ENCODE results near the gene ZNF74.
"Not testable (repeated sequence)": the region's sequence is repeated elsewhere in the genome, so short reads cannot be mapped to it uniquely, and the experiment has no call there.

Gene ZNF74

DNA sequence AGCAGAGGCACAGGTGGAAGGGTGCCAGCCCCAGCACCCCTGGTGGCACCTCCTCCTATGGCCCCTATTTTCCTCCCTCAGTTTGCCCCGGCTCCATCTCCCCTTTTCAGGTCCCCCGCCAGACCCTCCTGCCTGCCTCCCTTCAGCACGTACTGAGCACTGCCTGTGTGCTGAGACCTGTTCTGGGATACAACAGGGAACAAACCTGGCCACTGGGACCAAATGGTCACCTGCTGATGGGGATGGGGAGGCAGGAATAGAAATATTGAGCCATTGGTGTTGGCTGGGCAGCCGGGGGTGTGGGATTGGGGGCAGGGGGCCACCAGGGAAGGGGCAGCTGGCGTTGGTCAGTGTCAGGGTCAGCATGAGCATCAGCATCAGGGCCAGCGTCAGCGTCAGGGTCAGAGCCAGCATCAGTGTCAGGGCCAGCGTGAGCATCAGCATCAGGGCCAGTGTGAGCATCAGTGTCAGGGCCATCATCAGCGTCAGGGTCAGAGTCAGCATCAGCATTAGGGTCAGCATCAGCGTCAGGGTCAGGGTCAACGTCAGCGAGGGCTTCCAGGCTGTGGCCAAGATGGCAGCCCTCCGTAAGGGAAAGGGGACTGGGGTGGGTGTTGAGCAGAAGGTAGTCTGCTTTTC is 7.5 kb downstream of the ZNF74 start:
- no peak for DNase-seq

DNA sequence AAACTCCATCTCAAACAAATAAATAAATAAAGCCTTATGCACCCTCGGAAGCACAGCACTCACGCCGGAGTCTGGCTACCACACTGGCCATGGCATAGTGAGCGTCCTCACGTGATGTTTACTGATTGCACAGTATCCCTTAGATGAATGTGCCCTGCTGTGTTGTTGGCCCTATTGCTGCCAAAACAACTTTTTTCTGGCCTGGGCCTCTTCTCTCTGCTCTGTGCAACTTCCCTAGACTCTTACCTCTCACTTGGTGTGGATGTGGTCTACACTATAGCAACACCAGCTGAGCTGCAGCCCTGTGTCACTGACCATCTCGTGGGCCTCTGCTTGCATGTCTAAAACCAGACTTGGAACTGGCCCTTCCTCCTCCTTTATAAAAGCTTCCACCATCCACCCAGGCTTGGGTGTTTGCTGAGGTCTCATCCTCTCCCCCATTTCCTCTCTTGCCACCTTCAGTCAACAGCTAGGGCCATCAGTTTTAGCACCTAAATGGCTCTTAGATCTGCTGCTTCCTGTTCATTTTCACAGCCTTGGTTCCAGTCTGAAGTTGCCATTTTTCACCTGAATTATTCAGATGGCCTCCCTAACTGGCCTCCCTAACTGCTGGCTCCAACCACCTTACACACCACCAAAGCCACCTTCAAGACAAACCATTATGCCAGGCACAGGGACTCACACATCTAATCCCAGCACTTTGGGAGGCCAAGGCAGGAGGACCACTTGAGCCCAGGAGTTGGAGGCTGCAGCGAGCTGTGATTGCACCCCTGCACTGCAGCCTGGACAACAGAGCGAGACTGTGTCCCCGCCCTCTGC is 9.2 kb downstream of the ZNF74 start:
- no peak for DNase-seq

DNA sequence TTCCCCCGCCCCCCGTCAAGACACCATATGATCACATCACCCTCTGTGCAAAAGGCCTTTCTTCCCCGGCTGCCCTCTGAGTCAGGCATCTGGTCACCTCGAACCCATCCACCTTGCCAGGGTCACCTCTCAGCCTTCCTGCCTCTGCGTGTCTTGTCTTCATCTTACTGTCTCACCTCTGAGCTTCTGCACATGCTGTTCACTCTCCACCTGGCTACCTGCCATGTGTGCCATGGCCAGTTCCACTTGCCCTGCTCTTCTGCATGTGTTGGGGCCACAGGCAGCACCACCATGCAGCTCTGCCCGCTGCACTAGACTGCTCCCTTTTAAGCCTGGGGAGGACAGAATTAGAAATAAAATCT is 9.8 kb downstream of the ZNF74 start:
- no peak for DNase-seq

DNA sequence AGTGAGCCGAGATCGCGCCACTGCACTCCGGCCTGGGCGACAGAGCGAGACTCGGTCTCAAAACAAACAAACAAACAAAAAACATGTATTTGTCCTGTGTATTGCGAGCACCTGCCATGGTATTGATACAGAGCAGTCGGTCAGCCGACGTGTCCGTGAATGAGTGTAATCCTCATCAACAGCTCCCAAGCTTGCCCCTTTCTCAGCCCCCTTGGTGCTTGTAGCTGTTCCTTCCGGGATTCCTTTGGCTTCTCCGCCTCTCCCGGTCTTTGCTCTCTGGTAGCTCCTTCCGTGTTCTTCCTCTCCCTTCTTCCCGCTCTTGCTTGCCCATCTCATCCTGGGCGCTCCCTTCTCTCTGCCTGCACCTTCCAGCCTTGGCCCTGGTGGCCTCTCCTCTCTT is 10.9 kb downstream of the ZNF74 start:
- no peak for DNase-seq

DNA sequence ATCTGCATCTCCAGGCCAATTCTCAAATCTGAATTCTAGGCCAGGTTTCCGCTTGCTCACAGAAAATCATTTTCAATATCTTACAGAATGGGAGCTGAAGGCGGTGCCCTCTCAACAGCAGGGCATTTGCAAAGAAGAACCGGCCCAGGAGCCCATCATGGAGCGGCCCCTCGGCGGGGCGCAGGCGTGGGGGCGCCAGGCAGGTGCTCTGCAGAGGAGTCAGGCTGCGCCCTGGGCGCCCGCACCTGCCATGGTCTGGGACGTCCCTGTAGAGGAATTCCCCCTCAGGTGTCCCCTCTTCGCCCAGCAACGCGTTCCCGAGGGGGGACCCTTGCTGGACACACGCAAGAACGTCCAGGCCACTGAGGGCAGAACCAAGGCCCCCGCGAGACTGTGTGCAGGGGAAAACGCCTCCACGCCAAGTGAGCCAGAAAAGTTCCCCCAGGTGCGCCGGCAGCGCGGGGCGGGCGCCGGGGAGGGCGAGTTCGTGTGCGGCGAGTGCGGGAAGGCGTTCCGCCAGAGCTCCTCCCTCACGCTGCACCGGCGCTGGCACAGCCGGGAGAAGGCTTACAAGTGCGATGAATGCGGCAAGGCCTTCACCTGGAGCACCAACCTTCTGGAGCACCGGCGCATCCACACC is 11.5 kb downstream of the ZNF74 start:
- no peak for DNase-seq

- no peak for DNase-seq
Measured at GRCh38 chr22:20405931-20406685, 12.2 kb downstream of the ZNF74 start.

GRCh38 chr22:20406686-20407408 is 12.9 kb downstream of the ZNF74 start:
- no peak for DNase-seq

DNA sequence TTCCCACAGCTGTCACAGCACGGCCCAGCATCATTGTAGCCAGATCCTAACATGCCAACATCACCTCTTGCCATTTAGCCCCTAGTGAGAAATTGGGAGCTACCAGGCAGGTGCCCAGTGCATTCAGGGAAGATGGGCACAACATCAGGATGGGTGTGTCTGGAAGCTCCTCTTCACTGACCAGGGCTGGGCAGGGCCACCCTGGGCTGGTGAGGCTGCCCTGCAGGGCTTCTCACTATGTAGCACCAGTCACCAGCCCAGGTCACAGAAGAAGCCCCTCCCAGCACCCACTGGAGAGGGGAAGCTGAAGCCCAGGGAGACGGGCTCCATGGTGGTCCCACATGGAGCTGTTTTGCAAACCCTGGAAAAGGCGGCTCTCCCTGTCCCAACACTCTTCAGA is 13.9 kb downstream of the ZNF74 start:
- DNase-seq = no peak

GRCh38 chr22:20408891-20409290 is 14.9 kb downstream of the ZNF74 start:
- no peak for DNase-seq

- not testable (repeated sequence) for DNase-seq
Measured at GRCh38 chr22:20409385-20409784, 15.4 kb downstream of the ZNF74 start.

DNA sequence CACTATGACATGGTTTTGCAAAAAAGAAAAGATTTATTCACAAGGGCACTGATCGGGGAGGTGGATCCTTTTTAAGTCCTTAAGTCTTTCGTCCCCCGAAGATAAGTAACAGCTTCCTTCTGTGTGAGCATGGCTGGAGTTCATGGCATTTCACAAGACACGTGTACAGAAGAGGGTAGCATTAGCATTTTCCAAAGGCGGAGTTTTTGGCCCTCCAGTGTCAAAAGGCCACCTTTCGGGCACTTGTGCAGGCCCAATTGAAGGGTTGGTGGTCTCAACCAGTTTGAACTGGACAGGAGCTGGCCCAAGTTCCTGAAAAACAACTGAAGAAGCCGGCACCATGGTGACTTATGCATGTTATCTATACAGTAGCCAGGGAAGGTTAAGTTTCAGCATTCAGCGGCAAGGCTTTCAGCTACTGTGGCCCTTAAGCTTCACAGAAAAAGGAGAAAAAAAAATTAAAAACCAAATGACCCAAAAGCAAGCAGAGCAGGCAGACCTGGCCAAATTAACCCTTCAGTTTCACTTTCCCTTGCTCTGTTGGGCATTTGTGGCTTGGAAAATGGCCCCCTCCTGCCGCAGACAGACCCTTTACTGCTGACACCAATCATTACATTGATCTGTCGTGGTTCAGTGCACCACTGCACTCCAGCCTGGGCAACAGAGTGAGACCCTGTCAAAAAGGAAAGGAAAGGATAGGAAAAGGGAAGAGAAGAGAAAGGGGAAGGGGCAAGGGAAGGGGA is 18.7 kb downstream of the ZNF74 start:
- no peak for DNase-seq

DNA sequence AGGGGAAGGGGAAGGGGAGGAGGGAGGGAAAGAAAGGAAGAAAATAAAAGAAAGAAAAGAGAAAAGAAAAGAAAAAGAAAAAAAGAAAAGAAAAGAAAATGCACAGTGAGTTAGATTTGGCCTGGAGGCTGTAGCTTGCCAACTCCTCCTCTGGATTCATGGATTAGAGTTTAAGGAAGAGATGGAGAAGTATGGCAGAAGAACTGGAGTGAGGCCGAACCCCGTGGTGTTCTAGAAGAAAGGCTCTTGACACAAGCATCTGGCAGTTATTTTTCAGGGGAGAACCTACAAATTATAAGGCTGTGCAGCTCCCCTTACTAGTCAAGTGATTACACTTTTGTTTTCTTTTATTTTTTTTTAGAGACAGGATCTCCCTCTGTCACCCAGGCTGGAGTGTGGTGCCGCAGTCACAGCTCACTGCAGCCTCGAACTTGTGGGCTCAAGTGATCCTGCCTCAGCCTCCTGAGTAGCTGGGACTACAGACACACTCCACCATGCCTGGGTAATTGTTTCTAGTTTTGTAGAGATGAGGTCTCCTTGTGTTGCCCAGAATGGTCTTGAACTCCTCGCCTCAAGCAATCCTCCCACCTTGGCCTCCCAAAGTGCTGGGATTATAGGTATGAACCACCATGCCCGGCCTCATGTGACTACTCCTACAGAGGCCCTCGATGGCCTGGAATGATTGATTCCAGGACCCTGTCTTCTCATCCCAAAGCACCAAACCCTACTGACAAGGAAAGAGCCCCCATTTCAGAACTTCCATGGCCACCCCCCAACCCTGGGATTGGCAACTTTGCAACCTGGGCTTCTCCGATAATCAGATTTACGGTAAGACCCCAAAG is 19.5 kb downstream of the ZNF74 start:
- no peak for DNase-seq

GRCh38 chr22:20414059-20414440 is 20.1 kb downstream of the ZNF74 start:
- DNase-seq = no peak

DNA sequence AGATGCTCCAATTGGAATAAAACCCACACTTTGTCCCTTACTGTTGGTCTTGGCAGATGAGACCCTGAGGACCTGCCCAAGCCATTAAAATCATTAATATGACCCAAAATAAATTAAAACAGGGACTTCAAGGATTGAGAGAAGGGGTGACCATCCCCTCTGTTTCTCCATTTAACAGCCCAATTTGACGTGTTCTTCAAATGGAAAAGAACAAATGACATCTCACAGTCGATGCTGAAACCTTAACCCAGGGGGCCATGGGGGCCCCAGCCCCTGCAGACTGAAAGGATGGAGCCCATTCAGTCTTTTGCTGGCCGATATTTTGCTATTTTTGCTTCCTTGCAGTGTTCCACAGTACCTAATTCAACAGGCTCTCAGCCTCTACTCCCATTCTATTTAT is 20.5 kb downstream of the ZNF74 start:
- no peak for DNase-seq

GRCh38 chr22:20415241-20415640 is 21.3 kb downstream of the ZNF74 start:
- not testable (repeated sequence) for DNase-seq

DNA sequence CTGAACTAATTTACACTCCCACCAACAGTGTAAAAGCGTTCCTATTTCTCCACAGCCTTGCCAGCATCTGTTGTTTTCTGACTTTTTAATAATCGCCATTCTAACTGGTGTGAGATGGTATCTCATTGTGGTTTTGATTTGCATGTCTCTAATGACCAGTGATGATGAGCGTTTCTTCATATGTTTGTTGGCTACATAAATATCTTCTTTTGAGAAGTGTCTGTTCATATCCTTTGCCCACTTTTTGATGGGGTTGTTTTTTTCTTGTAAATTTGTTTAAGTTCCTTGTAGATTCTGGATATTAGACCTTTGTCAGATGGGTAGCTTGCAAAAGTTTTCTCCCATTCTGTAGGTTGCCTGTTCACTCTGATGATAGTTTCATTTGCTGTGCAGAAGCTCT is 21.7 kb downstream of the ZNF74 start:
- not testable (repeated sequence) for DNase-seq

- peak; percentile 78 for DNase-seq
Measured at GRCh38 chr22:20418211-20418788, 24.3 kb downstream of the ZNF74 start.

DNA sequence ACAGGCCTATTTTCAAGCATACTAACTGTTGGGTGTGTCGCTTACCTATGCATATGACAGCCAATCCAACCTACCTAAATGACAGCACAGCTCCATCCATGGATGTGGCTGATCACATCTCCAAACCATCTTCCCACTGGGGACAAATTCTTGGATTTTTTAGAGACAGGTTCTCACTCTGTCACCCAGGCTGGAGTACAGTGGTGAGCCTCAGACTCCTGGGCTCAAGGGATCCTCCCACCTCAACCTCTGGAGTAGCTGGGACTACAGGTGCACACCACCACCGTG is 25.7 kb downstream of the ZNF74 start:
- DNase-seq = no peak

DNA sequence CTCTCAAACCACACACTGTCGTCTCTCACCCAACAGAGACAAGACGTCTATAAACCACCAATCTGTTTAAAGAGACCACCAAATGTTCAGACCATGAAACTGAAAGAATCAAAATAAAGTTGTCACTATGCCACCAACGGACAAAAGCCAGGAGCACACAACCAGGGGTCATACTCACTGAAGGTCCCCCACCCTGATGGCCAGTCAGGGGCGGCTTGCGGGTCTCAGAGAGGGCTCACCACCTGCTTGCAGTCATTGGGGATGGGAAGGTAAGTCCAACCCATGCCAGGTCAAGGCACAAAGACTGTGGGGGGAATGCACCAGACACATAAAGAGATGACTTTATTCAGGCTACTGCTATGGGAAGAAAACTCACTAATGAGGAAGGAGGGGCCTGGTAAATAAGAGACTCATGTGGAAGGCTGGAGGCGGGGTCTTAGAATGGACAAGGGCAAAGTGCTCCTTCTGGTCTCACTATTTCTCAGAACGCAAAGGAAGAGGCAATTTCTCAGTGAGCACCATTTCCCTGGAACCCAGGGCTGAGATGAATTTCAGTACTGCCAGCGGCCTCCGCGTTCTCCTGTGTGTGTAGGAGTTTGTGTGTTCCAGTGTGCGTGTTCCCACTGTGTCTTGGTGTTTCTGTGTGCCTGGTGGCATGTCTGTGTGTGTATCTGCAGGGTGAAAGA is 26.3 kb downstream of the ZNF74 start:
- DNase-seq = no peak

DNA sequence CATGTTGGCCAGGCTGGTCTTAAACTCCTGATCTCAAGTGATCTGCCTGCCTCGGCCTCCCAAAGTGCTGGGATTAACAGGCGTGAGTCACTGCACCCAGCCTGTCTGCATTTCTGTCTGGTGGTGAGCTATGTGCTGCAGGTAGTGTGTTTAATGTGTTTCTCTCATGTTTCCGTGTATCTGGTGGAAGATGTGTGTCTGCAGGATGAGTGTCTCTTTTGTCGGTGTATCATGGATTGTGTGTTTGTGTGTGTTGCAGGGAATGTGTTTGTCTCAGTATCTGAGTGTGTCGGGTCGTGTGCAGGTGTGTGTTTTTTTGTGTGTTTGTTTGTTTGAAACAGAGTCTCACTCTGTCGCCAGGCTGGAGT is 27.5 kb downstream of the ZNF74 start:
- no peak for DNase-seq

Data from T1000 (cell line).